Spleen (tissue), 11 donors: ENCODE measurements around the gene ZNF618. TPM values are rescaled to one million over a fixed set of nuclear protein-coding genes. Genes with fewer than 3 reads are reported as not detected.

Experiments
- DNase-seq: peaks from one replicate; pipeline ENCODE4 v3.0.0-alpha.2; 2020
- H3K27ac ChIP-seq, 8 donors: fragments of 200-600 bp; sonication (generic) in 7 of 8; 1 replicate in 4 of 8; 2 replicates in 4 of 8; pipeline versions ENCODE4 v1.5.0 to v1.8.0; 2016 to 2021; ENCODE audit warnings: inconsistent platforms in 4 of 8, mild to moderate bottlenecking in 4 of 8, moderate library complexity in 1 of 8
- H3K27me3 ChIP-seq, 7 donors: fragments of 200-600 bp; sonication (generic) in 6 of 7; replicated peaks in 1 of 7; 1 replicate in 4 of 7; 2 replicates in 3 of 7; pipeline versions ENCODE4 v1.5.0 to v1.8.0; 2016 to 2021; ENCODE audit warnings: inconsistent platforms in 3 of 7, mild to moderate bottlenecking in 1 of 7
- H3K36me3 ChIP-seq, 6 donors: fragments of 200-600 bp; sonication (generic) in 5 of 6; 1 replicate in 4 of 6; 2 replicates in 2 of 6; pipeline versions ENCODE4 v1.5.0 to v1.8.0; 2016 to 2021; ENCODE audit warnings: inconsistent platforms in 2 of 6
- H3K4me1 ChIP-seq, 6 donors: fragments of 200-600 bp; sonication (generic) in 5 of 6; 1 replicate in 3 of 6; 2 replicates in 3 of 6; pipeline versions ENCODE4 v1.5.0 to v1.8.0; 2016 to 2021; ENCODE audit warnings: inconsistent platforms in 3 of 6
- H3K4me3 ChIP-seq, 8 donors: fragments of 200-600 bp; sonication (generic) in 7 of 8; 1 replicate in 4 of 8; 2 replicates in 4 of 8; pipeline versions ENCODE4 v1.5.0 to v1.8.0; 2016 to 2021; ENCODE audit warnings: inconsistent platforms in 4 of 8, mild to moderate bottlenecking in 4 of 8, moderate library complexity in 2 of 8
- H3K9me3 ChIP-seq, 8 donors: fragments of 200-600 bp; sonication (generic) in 7 of 8; 1 replicate in 4 of 8; 2 replicates in 4 of 8; pipeline versions ENCODE4 v1.5.0 to v1.8.0; 2016 to 2021; ENCODE audit warnings: inconsistent platforms in 4 of 8
- POLR2A ChIP-seq, 3 donors: fragments of 450-650 bp; IDR thresholded peaks; one replicate each; pipeline ENCODE4 v1.5.1; 2017; ENCODE audit warnings: antibody characterized with exemption in 3 of 3, mild to moderate bottlenecking in 1 of 3
- POLR2AphosphoS5 ChIP-seq, 3 donors: sonication (generic); formaldehyde crosslinking; IDR thresholded peaks; one replicate each; pipeline ENCODE4 v1.5.1; 2017; ENCODE audit warnings: antibody characterized with exemption in 3 of 3
- WGBS, 5 donors: extraction: QIAGEN DNeasy Blood & Tissue Kit in 3 of 5; methylation state at CpG; one replicate each; pipeline versions ENCODE4 v1.1.5 to v1.1.7; 2013 to 2018; 5-methylcytosine and 5-hydroxymethylcytosine counted together
- intact Hi-C: fragments of 100-400 bp; cut with DNase I; formaldehyde crosslinking; loops from one replicate; pipeline ENCODE4 v1.15.0; 2023; ENCODE audit warnings: low total_unique reads
- polyA plus RNA-seq, 3 donors: library from polyadenylated mRNA; stranded (reverse); fragments of 200-250 nt; gene quantifications; one replicate each; pipeline ENCODE4 v1.2.1, GENCODE V29; 2013
- total RNA-seq, 7 donors: library from RNA; depleted of rRNA in 3 of 7; stranded (reverse); fragments of >200 nt in 3 of 7; fragmentation: NEBNext Ultra II Directional in 4 of 7; extraction: Animal tissue kit (Norgen Biotek cat#: 25700) in 4 of 7; gene quantifications; one replicate each; pipeline versions ENCODE4 v1.1.0 to v1.2.1, GENCODE V29; 2016 to 2021
- TF ChIP-seq, protein P1 (sequence below), 11 experiments: fragments of 200-600 bp in 7 of 11; fragments of 450-650 bp in 4 of 11; sonication (generic) in 4 of 11; IDR thresholded peaks in 8 of 11; conservative IDR thresholded peaks in 3 of 11; 1 replicate in 7 of 11; 2 replicates in 4 of 11; pipeline versions ENCODE4 v1.4.0 to v1.8.0; 2016 to 2021; ENCODE audit warnings: antibody characterized with exemption in 11 of 11, inconsistent platforms in 4 of 11, mild to moderate bottlenecking in 1 of 11
- donor health status: healthy with polysubstance abuse.
- donor health status: DM: no; HTN: no; CAD: no; lungs with moderate emphysema.
- donor health status: DM: no; HTN: no; CAD: no.
- donor health status: Bipolar disorder and iron deficiency.
- donor health status: healthy.
- donor health status: DM: no; HTN: no; CAD: no.
- donor health status: DM: yes; HTN: yes; CAD: no.

The ZNF618 gene
- total and polyA plus RNA-seq, 10 donors = 0.58 to 14.8 (median 8.4) TPM

DNA sequence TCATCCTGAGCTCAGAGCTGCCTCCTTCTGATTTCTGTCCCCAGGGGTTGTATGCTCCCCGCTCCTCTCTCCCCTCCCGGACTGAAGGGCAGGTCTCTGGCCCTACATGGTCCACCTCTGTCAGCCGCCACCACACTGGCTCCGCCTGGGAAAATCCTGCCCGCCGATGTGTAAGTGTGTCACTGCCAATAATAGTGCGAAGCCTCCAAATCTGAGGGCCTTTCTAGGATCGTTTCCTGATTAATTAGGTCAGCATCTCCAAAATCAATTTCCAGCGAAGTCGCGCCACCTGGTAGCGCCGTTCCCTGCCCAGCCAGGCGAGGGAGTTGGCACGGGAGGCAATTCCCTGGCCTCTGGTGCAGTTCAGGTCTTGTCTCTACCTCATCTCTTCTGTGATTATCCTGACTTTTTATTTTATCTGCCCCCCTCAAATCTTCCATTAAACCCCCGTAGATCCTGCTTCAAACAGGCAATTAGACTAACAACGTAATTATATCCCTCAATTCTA is 73.5 kb downstream of the ZNF618 start:
- DNase-seq = peak; percentile 62
- Histone ChIP-seq H3K4me1 (peaks cover 0 to 1% (median 0%) of the 10 kb centered on the region in 6 donors), H3K27me3 (no peaks in the 10 kb centered on the region), H3K27ac (no peak overlapping the region), H3K36me3 (no peaks in the 10 kb centered on the region), H3K4me3 (no peak overlapping the region), H3K9me3 (no peaks in the 10 kb centered on the region)
- 92 to 97% (median 96%) methylated on average over 17 of the region's 17 CpGs for WGBS, 5 donors
- intact Hi-C loops = no loop called here
- no peak for TF ChIP-seq POLR2A (IDR thresholded peaks at IDR 0.05)
- no peak for TF ChIP-seq POLR2AphosphoS5 (IDR thresholded peaks at IDR 0.05)
- TF ChIP-seq, protein P1, sequence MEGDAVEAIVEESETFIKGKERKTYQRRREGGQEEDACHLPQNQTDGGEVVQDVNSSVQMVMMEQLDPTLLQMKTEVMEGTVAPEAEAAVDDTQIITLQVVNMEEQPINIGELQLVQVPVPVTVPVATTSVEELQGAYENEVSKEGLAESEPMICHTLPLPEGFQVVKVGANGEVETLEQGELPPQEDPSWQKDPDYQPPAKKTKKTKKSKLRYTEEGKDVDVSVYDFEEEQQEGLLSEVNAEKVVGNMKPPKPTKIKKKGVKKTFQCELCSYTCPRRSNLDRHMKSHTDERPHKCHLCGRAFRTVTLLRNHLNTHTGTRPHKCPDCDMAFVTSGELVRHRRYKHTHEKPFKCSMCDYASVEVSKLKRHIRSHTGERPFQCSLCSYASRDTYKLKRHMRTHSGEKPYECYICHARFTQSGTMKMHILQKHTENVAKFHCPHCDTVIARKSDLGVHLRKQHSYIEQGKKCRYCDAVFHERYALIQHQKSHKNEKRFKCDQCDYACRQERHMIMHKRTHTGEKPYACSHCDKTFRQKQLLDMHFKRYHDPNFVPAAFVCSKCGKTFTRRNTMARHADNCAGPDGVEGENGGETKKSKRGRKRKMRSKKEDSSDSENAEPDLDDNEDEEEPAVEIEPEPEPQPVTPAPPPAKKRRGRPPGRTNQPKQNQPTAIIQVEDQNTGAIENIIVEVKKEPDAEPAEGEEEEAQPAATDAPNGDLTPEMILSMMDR (IDR thresholded peaks at IDR 0.05 in 8 of 11, conservative IDR thresholded peaks at IDR 0.05 in 3 of 11) = no peak

DNA sequence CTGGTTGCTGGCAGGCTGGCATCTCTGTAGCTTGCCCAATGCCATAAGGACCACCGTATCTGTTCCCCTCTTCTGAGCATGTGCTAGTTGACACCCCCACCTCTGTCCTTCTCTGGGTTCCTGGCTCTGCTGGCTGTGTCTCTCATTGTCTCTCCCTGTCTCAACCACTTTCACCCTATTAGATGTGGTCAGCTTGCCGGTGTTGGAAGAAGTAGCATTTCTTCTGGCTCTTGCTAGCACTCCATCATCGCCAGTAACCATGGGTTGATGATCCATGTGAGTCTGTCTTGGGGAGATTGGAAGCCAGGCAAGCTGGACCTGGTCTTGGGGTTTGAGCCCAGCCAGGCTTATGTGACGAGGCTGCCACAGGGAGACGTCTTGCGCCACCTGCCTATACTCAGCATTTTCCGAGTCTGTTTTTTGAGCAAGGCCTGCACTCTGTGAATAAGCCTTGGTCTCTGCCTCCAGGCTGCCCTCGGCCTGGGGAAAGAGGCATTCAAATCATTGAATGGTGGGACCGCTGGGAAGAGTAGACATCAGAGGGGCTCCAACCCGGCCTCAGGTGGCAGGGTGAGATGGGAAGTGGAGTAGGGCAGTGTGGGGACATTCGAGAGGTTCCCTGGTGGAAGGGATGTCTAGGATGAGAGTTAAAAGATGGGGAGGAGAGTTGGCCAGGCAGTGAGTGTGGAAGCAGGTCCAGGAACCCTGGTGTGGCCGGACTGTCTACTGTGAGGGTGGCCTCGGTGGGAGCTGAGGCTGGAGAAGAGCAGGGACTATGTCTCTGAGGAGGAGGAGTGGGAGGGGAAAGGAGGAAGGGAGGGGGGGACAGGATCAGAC is 74.3 kb downstream of the ZNF618 start:
- no peak overlapping the region for H3K4me3 ChIP-seq
- H3K27me3 ChIP-seq = no peaks in the 10 kb centered on the region
- H3K27ac ChIP-seq = no peak overlapping the region
- WGBS, 5 donors = 77 to 92% (median 81%) methylated on average over 13 of the region's 13 CpGs
- TF ChIP-seq POLR2A (IDR thresholded peaks at IDR 0.05) (no peak), POLR2AphosphoS5 (IDR thresholded peaks at IDR 0.05) (no peak)
- TF ChIP-seq, protein P1 (IDR thresholded peaks at IDR 0.05 in 8 of 11, conservative IDR thresholded peaks at IDR 0.05 in 3 of 11) = no peak
- intact Hi-C loops = no loop called here
- H3K36me3 ChIP-seq = no peaks in the 10 kb centered on the region
- no peak for DNase-seq
- peaks cover 0 to 9% (median 0%) of the 10 kb centered on the region in 6 donors for H3K4me1 ChIP-seq
- no peaks in the 10 kb centered on the region for H3K9me3 ChIP-seq

DNA sequence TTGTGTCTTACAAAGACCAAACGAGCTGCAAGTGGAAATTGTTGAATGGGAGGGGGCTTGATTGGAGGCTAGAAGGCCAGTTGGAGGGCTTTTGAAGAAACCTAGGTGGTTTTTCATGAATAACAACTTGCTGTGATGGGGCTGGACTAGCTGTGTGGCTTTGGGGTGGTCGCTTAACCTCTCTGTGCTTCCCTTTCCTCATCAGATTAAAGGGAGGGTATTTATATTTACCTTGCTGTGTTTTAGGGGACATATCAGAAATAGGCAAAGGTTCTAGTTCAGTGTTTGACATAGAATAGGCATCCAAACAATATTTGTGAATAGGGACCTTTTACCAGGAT is 74.9 kb downstream of the ZNF618 start:
- TF ChIP-seq POLR2AphosphoS5 (IDR thresholded peaks at IDR 0.05) (no peak), POLR2A (IDR thresholded peaks at IDR 0.05) (no peak)
- TF ChIP-seq, protein P1 (IDR thresholded peaks at IDR 0.05 in 8 of 11, conservative IDR thresholded peaks at IDR 0.05 in 3 of 11) = no peak
- H3K27me3 ChIP-seq = no peaks in the 10 kb centered on the region
- H3K4me3 ChIP-seq = no peak overlapping the region
- H3K9me3 ChIP-seq = no peaks in the 10 kb centered on the region
- H3K36me3 ChIP-seq = no peaks in the 10 kb centered on the region
- intact Hi-C loops = no loop called here
- no peak overlapping the region for H3K27ac ChIP-seq
- peaks cover 0 to 11% (median 0%) of the 10 kb centered on the region in 6 donors for H3K4me1 ChIP-seq
- 72 to 80% (median 77%) methylated on average over 2 of the region's 2 CpGs for WGBS, 5 donors
- DNase-seq = no peak

DNA sequence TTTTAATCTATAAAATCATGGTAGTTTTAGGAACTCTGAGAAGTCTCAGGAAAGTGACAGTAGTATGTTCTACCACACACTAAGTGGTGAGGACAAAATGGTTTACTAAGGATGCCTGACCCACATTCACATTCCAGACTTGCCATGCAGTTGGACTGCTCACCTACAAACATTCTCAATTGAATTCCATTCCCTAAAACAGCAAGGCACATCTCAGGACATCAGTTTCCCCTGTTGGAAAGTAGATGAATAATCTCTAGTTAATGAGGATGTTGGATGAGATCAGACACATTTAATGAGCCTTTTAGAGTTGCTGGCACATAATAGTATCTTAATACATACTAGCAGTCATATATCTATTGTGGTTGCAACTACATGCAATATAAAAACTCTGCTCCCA is 76.6 kb downstream of the ZNF618 start:
- no peak overlapping the region for H3K27ac ChIP-seq
- intact Hi-C loops = no loop called here
- no peak overlapping the region for H3K4me3 ChIP-seq
- peaks cover 0 to 19% (median 0%) of the 10 kb centered on the region in 6 donors for H3K4me1 ChIP-seq
- TF ChIP-seq, protein P1 (IDR thresholded peaks at IDR 0.05 in 8 of 11, conservative IDR thresholded peaks at IDR 0.05 in 3 of 11) = no peak
- no peak for TF ChIP-seq POLR2A (IDR thresholded peaks at IDR 0.05)
- no peak for TF ChIP-seq POLR2AphosphoS5 (IDR thresholded peaks at IDR 0.05)
- H3K9me3 ChIP-seq = no peaks in the 10 kb centered on the region
- H3K36me3 ChIP-seq = no peaks in the 10 kb centered on the region
- H3K27me3 ChIP-seq = no peaks in the 10 kb centered on the region
- no peak for DNase-seq
